Peyer's patch (tissue), 4 donors: ENCODE results near the gene FAM107B. TPM values are rescaled to one million over a fixed set of nuclear protein-coding genes. Genes with fewer than 3 reads are reported as not detected.

ENCODE experiments used
- DNase-seq, 3 donors: peaks; one replicate each; pipeline ENCODE4 v3.0.0-alpha.2; 2017 to 2019
- H3K27ac ChIP-seq, 4 donors: fragments of 200-600 bp; sonication (generic); one replicate each; pipeline ENCODE4 v1.5.1; 2016 to 2019
- H3K27me3 ChIP-seq, 2 donors: fragments of 200-600 bp; sonication (generic); one replicate each; pipeline ENCODE4 v1.5.1; 2019
- H3K36me3 ChIP-seq, 3 donors: fragments of 200-600 bp; sonication (generic); one replicate each; pipeline ENCODE4 v1.5.1; 2016 to 2019
- H3K4me1 ChIP-seq, 4 donors: fragments of 200-600 bp; sonication (generic); one replicate each; pipeline ENCODE4 v1.5.1; 2016 to 2019
- H3K4me3 ChIP-seq, 4 donors: fragments of 200-600 bp; sonication (generic); 1 replicate in 3 of 4; 2 replicates in 1 of 4; pipeline ENCODE4 v1.5.1; 2016 to 2019; ENCODE audit warnings: mild to moderate bottlenecking in 1 of 4
- H3K9me3 ChIP-seq, 4 donors: fragments of 200-600 bp; sonication (generic); one replicate each; pipeline ENCODE4 v1.5.1; 2016 to 2019; ENCODE audit warnings: mild to moderate bottlenecking in 1 of 4
- CTCF ChIP-seq, 6 experiments: fragments of 450-650 bp in 4 of 6; fragments of 200-600 bp in 2 of 6; sonication (generic) in 1 of 6; IDR thresholded peaks; one replicate each; pipeline ENCODE4 v1.5.1; 2017 to 2019; ENCODE audit warnings: antibody characterized with exemption in 6 of 6, mild to moderate bottlenecking in 3 of 6, moderate library complexity in 1 of 6
- POLR2A ChIP-seq, 2 donors: fragments of 450-650 bp; IDR thresholded peaks; one replicate each; pipeline ENCODE4 v1.5.1; 2017; ENCODE audit warnings: antibody characterized with exemption in 2 of 2, mild to moderate bottlenecking in 2 of 2, moderate library complexity in 2 of 2
- total RNA-seq, 4 donors: library from RNA; depleted of rRNA; stranded (reverse); fragments of >200 nt; gene quantifications; one replicate each; pipeline ENCODE4 v1.1.0, GENCODE V29; 2016

FAM107B gene
- total RNA-seq, 4 donors from 2014 or later = 36.6 to 89.1 (median 39.6) TPM

GRCh38 chr10:14705548-14706230 is 69.0 kb downstream of the FAM107B start:
- Histone ChIP-seq H3K4me3 (no peak overlapping the region), H3K27me3 (no peaks in the 10 kb centered on the region), H3K36me3 (no peaks in the 10 kb centered on the region), H3K4me1 (no peaks in the 10 kb centered on the region), H3K27ac (no peak overlapping the region), H3K9me3 (no peaks in the 10 kb centered on the region)
- no peak for DNase-seq
- TF ChIP-seq POLR2A (IDR thresholded peaks at IDR 0.05) = no peak
- TF ChIP-seq CTCF (IDR thresholded peaks at IDR 0.05) = no peak

GRCh38 chr10:14703631-14704001 is 71.1 kb downstream of the FAM107B start:
- Histone ChIP-seq H3K9me3 (no peaks in the 10 kb centered on the region), H3K4me1 (no peaks in the 10 kb centered on the region), H3K36me3 (no peaks in the 10 kb centered on the region), H3K4me3 (no peak overlapping the region), H3K27ac (no peak overlapping the region), H3K27me3 (no peaks in the 10 kb centered on the region)
- no peak for TF ChIP-seq POLR2A (IDR thresholded peaks at IDR 0.05)
- TF ChIP-seq CTCF (IDR thresholded peaks at IDR 0.05) = no peak
- DNase-seq = no peak

- DNase-seq = no peak
- H3K27me3 ChIP-seq = no peaks in the 10 kb centered on the region
- TF ChIP-seq CTCF (IDR thresholded peaks at IDR 0.05) (no peak), POLR2A (IDR thresholded peaks at IDR 0.05) (no peak)
- no peaks in the 10 kb centered on the region for H3K4me1 ChIP-seq
- H3K27ac ChIP-seq = no peak overlapping the region
- no peaks in the 10 kb centered on the region for H3K36me3 ChIP-seq
- H3K4me3 ChIP-seq = no peak overlapping the region
- H3K9me3 ChIP-seq = no peaks in the 10 kb centered on the region
Observed at GRCh38 chr10:14701466-14701865, 73.2 kb downstream of the FAM107B start.

- H3K4me3 ChIP-seq = no peak overlapping the region
- DNase-seq = no peak
- H3K36me3 ChIP-seq = no peaks in the 10 kb centered on the region
- no peaks in the 10 kb centered on the region for H3K9me3 ChIP-seq
- no peak overlapping the region for H3K27ac ChIP-seq
- no peaks in the 10 kb centered on the region for H3K4me1 ChIP-seq
- no peaks in the 10 kb centered on the region for H3K27me3 ChIP-seq
- no peak for TF ChIP-seq POLR2A (IDR thresholded peaks at IDR 0.05)
- TF ChIP-seq CTCF (IDR thresholded peaks at IDR 0.05) = no peak
Observed at GRCh38 chr10:14700546-14700945, 74.2 kb downstream of the FAM107B start.

GRCh38 chr10:14699482-14699881 is 75.2 kb downstream of the FAM107B start:
- no peaks in the 10 kb centered on the region for H3K4me1 ChIP-seq
- H3K27me3 ChIP-seq = no peaks in the 10 kb centered on the region
- no peak overlapping the region for H3K27ac ChIP-seq
- no peaks in the 10 kb centered on the region for H3K9me3 ChIP-seq
- DNase-seq = no peak
- H3K36me3 ChIP-seq = no peaks in the 10 kb centered on the region
- TF ChIP-seq POLR2A (IDR thresholded peaks at IDR 0.05) (no peak), CTCF (IDR thresholded peaks at IDR 0.05) (no peak)
- no peak overlapping the region for H3K4me3 ChIP-seq

- Histone ChIP-seq H3K27me3 (no peaks in the 10 kb centered on the region), H3K9me3 (no peaks in the 10 kb centered on the region), H3K4me3 (no peak overlapping the region), H3K27ac (no peak overlapping the region), H3K4me1 (no peaks in the 10 kb centered on the region), H3K36me3 (no peaks in the 10 kb centered on the region)
- TF ChIP-seq POLR2A (IDR thresholded peaks at IDR 0.05) (no peak), CTCF (IDR thresholded peaks at IDR 0.05) (no peak)
- no peak for DNase-seq
Observed at GRCh38 chr10:14698829-14699170, 75.9 kb downstream of the FAM107B start.
